ENCODE data around the gene LRGUK.

GRCh38 chr7:134276951-134277350, 149.8 kb downstream of the LRGUK start:
- TF ChIP-seq ZNF266 (tag by site-specific recombination; IDR thresholded peaks at IDR 0.05; ENCODE audit: low read depth) (no peak), CTCF (tag by site-specific recombination; IDR thresholded peaks at IDR 0.05) (no peak), ZBTB26 (tag by site-specific recombination; optimal IDR thresholded peaks at IDR 0.05) (no peak), ZNF707 (tag by site-specific recombination; IDR thresholded peaks at IDR 0.05) (no peak), ZNF211 (tag by site-specific recombination; IDR thresholded peaks at IDR 0.05; ENCODE audit: low read depth) (no peak), ZNF629 (tag by site-specific recombination; IDR thresholded peaks at IDR 0.05) (no peak), PRDM4 (tag by site-specific recombination; IDR thresholded peaks at IDR 0.05) (no peak), ZNF274 (IDR thresholded peaks at IDR 0.05; ENCODE audit: low read length) (no peak), ZNF274 (tag by site-specific recombination; IDR thresholded peaks at IDR 0.05; ENCODE audit: borderline replicate concordance) (no peak), BCL11A (tag by site-specific recombination; IDR thresholded peaks at IDR 0.05; ENCODE audit: low read depth) (no peak), PATZ1 (tag by site-specific recombination; IDR thresholded peaks at IDR 0.05) (no peak), REST (tag by site-specific recombination; IDR thresholded peaks at IDR 0.05) (no peak)

Data from HEK293 (cell line).